Upper lobe of left lung (tissue), 6 donors: Measurements from ENCODE around the gene TMED7. TPM values are rescaled to one million over a fixed set of nuclear protein-coding genes. Genes with fewer than 3 reads are reported as not detected.

ENCODE experiments used
- ATAC-seq, 2 donors: fragments of 200-7000 bp; cut with Tn5 transposase; one replicate each; pipeline ENCODE4 v1.9.1; 2022; ENCODE audit warnings: mild to moderate bottlenecking in 2 of 2, moderate library complexity in 2 of 2; ENCODE audit not compliant: low FRiP score in 2 of 2
- DNase-seq, 2 donors: peaks; one replicate each; pipeline ENCODE4 v3.0.0-alpha.2; 2019 to 2020
- H3K27ac ChIP-seq, 4 donors: fragments of 200-600 bp; sonication (generic); one replicate each; pipeline ENCODE4 v1.5.1; 2016 to 2019
- H3K27me3 ChIP-seq, 4 donors: fragments of 200-600 bp; sonication (generic); one replicate each; pipeline ENCODE4 v1.5.1; 2017 to 2019
- H3K36me3 ChIP-seq, 4 donors: fragments of 200-600 bp; sonication (generic); one replicate each; pipeline ENCODE4 v1.5.1; 2016 to 2019
- H3K4me1 ChIP-seq, 4 donors: fragments of 200-600 bp; sonication (generic); one replicate each; pipeline ENCODE4 v1.5.1; 2018 to 2019
- H3K4me3 ChIP-seq, 4 donors: fragments of 200-600 bp; sonication (generic); one replicate each; pipeline ENCODE4 v1.5.1; 2017 to 2019; ENCODE audit warnings: mild to moderate bottlenecking in 2 of 4, moderate library complexity in 1 of 4
- H3K9me3 ChIP-seq, 4 donors: fragments of 200-600 bp; sonication (generic); one replicate each; pipeline ENCODE4 v1.5.1; 2018 to 2019
- CTCF ChIP-seq, 6 experiments: fragments of 450-650 bp in 4 of 6; fragments of 200-600 bp in 2 of 6; sonication (generic) in 2 of 6; IDR thresholded peaks; one replicate each; pipeline ENCODE4 v1.5.1; 2016 to 2019; ENCODE audit warnings: antibody characterized with exemption in 6 of 6
- EP300 ChIP-seq, 4 donors: sonication (generic); formaldehyde crosslinking; IDR thresholded peaks; one replicate each; pipeline ENCODE4 v1.5.1; 2017; ENCODE audit warnings: antibody characterized with exemption in 4 of 4, control low read depth in 2 of 4
- POLR2A ChIP-seq, 4 donors: fragments of 450-650 bp; IDR thresholded peaks; one replicate each; pipeline ENCODE4 v1.5.1; 2016 to 2017; ENCODE audit warnings: antibody characterized with exemption in 4 of 4, mild to moderate bottlenecking in 2 of 4
- POLR2AphosphoS5 ChIP-seq, 2 donors: sonication (generic); formaldehyde crosslinking; IDR thresholded peaks; one replicate each; pipeline ENCODE4 v1.5.1; 2017; ENCODE audit warnings: antibody characterized with exemption in 2 of 2
- WGBS, 2 donors: methylation state at CpG; one replicate each; pipeline ENCODE4 v1.1.5; 2017 to 2018; 5-methylcytosine and 5-hydroxymethylcytosine counted together
- total RNA-seq, 6 donors: library from RNA; depleted of rRNA in 4 of 6; stranded (reverse); fragments of >200 nt in 4 of 6; gene quantifications; one replicate each; pipeline versions ENCODE4 v1.1.0 to v1.2.1, GENCODE V29; 2016 to 2021
- donor health status: DM: no; HTN: no; CAD: no; lungs with moderate emphysema.
- donor health status: DM: no; HTN: yes; CAD: no; lungs with severe emphysema.

The TMED7 gene
- total RNA-seq, 6 donors from 2014 or later, result 16.8 to 116 (median 99.6) TPM

GRCh38 chr5:115579216-115579615, 46.6 kb downstream of the TMED7 start:
- Histone ChIP-seq H3K9me3 (no peaks in the 10 kb centered on the region), H3K27ac (no peak overlapping the region), H3K36me3 (no peaks in the 10 kb centered on the region), H3K27me3 (no peaks in the 10 kb centered on the region), H3K4me1 (no peaks in the 10 kb centered on the region), H3K4me3 (no peak overlapping the region)
- ATAC-seq (no peak), DNase-seq (no peak)
- 88 to 94% methylated on average over 3 of the region's 3 CpGs for WGBS, 2 donors
- TF ChIP-seq CTCF (IDR thresholded peaks at IDR 0.05) (no peak), EP300 (IDR thresholded peaks at IDR 0.05) (no peak), POLR2A (IDR thresholded peaks at IDR 0.05) (no peak)

- TF ChIP-seq POLR2AphosphoS5 (IDR thresholded peaks at IDR 0.05) (no peak), EP300 (IDR thresholded peaks at IDR 0.05) (no peak), CTCF (IDR thresholded peaks at IDR 0.05) (no peak), POLR2A (IDR thresholded peaks at IDR 0.05) (no peak)
- H3K4me3 ChIP-seq, result no peak overlapping the region
- H3K36me3 ChIP-seq, result no peaks in the 10 kb centered on the region
- H3K27ac ChIP-seq, result no peak overlapping the region
- DNase-seq (no peak), ATAC-seq (no peak)
- no peaks in the 10 kb centered on the region for H3K27me3 ChIP-seq
- H3K9me3 ChIP-seq, result no peaks in the 10 kb centered on the region
- WGBS, 2 donors, result 78 to 84% methylated on average over 3 of the region's 3 CpGs
- H3K4me1 ChIP-seq, result no peaks in the 10 kb centered on the region
Observed at GRCh38 chr5:115578657-115579056, 47.2 kb downstream of the TMED7 start.

- Histone ChIP-seq H3K4me3 (no peak overlapping the region), H3K36me3 (no peaks in the 10 kb centered on the region), H3K27me3 (no peaks in the 10 kb centered on the region), H3K9me3 (no peaks in the 10 kb centered on the region), H3K27ac (no peak overlapping the region), H3K4me1 (no peaks in the 10 kb centered on the region)
- TF ChIP-seq POLR2A (IDR thresholded peaks at IDR 0.05) (no peak), POLR2AphosphoS5 (IDR thresholded peaks at IDR 0.05) (no peak), CTCF (IDR thresholded peaks at IDR 0.05) (no peak)
- ATAC-seq (no peak), DNase-seq (no peak)
- 91 to 94% methylated on average over 6 of the region's 6 CpGs for whole genome bisulfite sequencing, 2 donors
Observed at GRCh38 chr5:115577741-115578140, 48.1 kb downstream of the TMED7 start.

GRCh38 chr5:115577329-115577728, 48.5 kb downstream of the TMED7 start:
- ATAC-seq, result no peak
- Histone ChIP-seq H3K36me3 (no peaks in the 10 kb centered on the region), H3K9me3 (no peaks in the 10 kb centered on the region), H3K27ac (no peak overlapping the region), H3K4me3 (no peak overlapping the region), H3K27me3 (no peaks in the 10 kb centered on the region), H3K4me1 (no peaks in the 10 kb centered on the region)
- DNase-seq, result no peak
- 70 to 71% methylated on average over 2 of the region's 2 CpGs for WGBS, 2 donors
- no peak for TF ChIP-seq POLR2A (IDR thresholded peaks at IDR 0.05)
- no peak for TF ChIP-seq POLR2AphosphoS5 (IDR thresholded peaks at IDR 0.05)
- TF ChIP-seq EP300 (IDR thresholded peaks at IDR 0.05), result no peak
- no peak for TF ChIP-seq CTCF (IDR thresholded peaks at IDR 0.05)

- Histone ChIP-seq H3K4me3 (no peak overlapping the region), H3K27me3 (no peaks in the 10 kb centered on the region), H3K36me3 (no peaks in the 10 kb centered on the region), H3K4me1 (no peaks in the 10 kb centered on the region), H3K27ac (no peak overlapping the region), H3K9me3 (no peaks in the 10 kb centered on the region)
- DNase-seq (no peak), ATAC-seq (no peak)
- TF ChIP-seq POLR2AphosphoS5 (IDR thresholded peaks at IDR 0.05) (no peak), EP300 (IDR thresholded peaks at IDR 0.05) (no peak), CTCF (IDR thresholded peaks at IDR 0.05) (no peak), POLR2A (IDR thresholded peaks at IDR 0.05) (no peak)
- WGBS, 2 donors, result 74 to 87% methylated on average over 3 to 5 of the region's 5 CpGs
Observed at GRCh38 chr5:115575167-115576070, 50.4 kb downstream of the TMED7 start.
